ENCODE measurements around the gene LIF.

LIF gene

GRCh38 chr22:30245985-30246813, at the start of gene LIF:
TSS of gene LIF (minus strand) at chr22:30246759. CDS start at chr22:30246695, 64 bp downstream.
- DNase-seq = peak; percentile 76

DNA sequence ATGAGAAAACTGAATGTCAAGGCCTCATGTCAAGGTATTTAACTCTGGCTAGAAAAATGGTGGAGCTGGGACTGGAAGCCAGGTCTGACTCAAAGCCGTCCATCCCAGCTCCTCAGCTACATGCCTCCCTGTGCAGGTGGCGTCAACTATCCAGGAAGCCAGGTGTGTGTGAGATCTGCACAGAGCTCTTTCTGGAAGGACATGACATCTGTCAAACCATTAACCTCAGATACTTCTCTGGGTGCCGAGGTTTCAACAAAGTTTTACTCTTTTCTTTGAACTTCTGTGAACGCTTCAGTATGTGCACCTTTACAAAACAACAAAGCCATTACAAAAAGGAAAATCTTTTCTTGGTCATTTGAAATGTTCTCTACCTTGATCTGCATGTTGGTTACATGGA, 49.8 kb upstream of the LIF start:
- DNase-seq = no peak

- DNase-seq = no peak
Observed at GRCh38 chr22:30295576-30295975, 49.0 kb upstream of the LIF start.

- no peak for DNase-seq
Observed at GRCh38 chr22:30294830-30295229, 48.3 kb upstream of the LIF start.

DNA sequence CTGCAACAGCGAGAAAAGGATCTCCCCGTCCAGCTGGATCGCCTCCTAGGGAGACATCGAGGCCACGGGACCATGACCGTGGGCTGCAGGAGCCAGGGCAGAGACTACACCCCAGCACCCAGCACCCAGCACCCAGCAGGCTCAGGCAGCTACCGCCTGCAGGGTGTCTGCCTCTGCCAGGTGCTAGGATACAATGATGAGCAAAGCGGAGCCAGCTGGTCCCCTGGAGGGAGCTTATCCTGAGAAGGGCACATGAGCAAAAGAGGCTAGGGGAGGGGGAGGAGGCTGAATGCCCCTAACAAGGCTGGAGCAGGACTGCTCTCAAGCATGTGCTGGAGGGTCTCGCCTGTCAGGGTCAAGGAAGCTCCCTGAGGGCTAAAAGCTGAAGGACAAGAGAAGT, 47.5 kb upstream of the LIF start:
- no peak for DNase-seq

DNA sequence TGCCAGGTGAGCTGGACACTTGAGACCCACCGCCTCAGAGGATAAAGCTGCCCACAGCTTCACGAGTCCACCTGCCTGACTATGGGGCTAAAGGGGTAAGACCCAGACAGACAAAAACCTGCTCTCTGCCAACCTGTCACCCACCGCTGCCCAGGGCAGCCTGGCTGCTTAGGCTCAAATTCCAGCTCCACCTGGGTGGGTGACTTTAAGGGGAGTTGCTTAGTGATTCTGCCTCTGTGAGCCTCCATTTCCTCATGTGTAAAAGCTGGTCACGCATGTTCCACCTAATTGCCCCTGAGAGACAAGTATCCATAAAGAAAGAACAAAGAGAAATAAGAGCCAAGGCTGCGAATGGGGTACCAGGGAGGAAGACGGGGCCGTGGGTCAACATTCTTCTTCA, 46.5 kb upstream of the LIF start:
- DNase-seq = no peak

GRCh38 chr22:30292069-30292970, 45.8 kb upstream of the LIF start:
- DNase-seq = no peak

GRCh38 chr22:30291058-30291892, 44.7 kb upstream of the LIF start:
- no peak for DNase-seq

DNA sequence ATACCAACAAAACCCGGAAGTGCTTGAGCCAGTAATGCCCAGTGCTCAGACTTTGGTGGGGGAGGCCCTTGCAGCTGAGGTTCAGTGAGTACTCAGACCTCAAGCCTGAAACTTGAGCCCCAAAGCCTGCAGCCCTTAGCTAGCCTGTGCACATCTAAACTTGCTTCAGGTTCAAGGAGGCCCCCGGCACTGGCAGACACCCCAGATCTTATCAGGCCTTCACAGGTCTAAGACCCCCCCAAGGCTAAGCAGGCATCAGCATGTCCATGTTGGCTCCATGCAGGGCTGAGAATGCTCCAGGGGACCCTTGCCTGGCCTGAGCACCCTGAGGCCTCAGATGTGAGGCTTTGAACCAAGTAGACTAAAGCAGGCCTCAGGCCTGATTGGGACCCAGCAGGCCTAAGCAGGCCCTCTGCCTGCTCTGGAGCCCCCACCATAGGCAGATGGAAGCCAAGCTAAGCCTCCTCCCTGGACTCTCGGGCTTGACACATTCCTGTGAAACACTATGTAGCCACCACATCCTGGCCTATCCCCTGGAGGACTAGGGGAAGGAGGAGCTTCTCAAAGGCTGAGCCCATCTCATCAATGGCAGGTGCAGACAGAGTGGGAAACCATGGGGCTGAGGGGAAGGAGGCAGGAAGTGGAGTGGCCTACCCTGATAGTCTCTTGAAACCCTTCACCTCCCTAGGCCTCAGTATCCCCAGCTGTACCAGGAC, 43.9 kb upstream of the LIF start:
- DNase-seq = no peak

GRCh38 chr22:30289980-30290313, 43.4 kb upstream of the LIF start:
- no peak for DNase-seq

GRCh38 chr22:30289141-30289979, 42.8 kb upstream of the LIF start, which contains the start of gene CASTOR1:
TSS of gene CASTOR1 (minus strand) at chr22:30289505. CDS start at chr22:30289497, 8 bp downstream.
- peak; percentile 94 for DNase-seq

GRCh38 chr22:30288419-30289140, 42.0 kb upstream of the LIF start:
- no peak for DNase-seq

GRCh38 chr22:30287648-30288418, 41.3 kb upstream of the LIF start:
- DNase-seq = peak; percentile 33

DNA sequence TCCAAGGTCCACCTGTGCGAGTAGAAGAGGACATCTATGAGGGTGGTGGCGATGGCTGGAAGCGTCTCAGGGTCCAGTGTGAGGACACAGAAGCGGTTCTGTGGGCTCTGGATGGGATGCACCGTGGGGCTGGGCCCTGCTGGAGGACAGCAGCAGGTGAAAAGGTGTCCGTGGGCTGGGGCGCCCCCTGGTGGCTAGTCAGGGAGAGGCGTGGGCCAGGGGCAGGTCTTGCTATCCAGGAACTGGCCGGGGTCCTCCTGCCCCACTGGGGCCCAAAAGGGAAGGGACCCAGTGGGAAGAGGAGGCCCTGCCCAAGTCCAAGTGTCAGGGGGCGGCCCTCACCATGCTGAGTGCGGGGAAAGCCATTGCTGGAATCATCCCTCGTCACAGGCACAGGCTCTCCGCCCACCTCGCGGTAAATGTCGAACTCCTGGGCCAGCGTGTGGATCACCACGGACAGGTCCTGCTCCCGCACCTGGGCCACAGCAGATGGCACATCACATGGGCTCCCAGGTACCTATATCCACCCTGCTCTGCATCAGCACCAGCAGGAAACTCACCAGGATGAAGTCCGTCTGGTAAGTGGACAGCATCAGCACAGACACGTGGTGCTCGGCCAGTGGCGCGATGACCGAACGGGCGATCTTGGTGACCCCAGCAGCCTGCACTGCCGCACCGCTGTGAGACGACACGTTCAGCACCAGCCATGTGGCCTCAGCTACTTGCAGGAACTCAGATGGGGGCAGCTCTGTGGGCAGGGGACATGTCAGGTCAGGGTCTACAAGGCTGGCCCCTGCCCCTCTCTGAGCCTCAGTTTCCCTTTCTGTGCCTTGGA, 40.5 kb upstream of the LIF start:
- no peak for DNase-seq

- DNase-seq = no peak
Observed at GRCh38 chr22:30286331-30286730, 39.8 kb upstream of the LIF start.

- no peak for DNase-seq
Observed at GRCh38 chr22:30285846-30286200, 39.3 kb upstream of the LIF start.

DNA sequence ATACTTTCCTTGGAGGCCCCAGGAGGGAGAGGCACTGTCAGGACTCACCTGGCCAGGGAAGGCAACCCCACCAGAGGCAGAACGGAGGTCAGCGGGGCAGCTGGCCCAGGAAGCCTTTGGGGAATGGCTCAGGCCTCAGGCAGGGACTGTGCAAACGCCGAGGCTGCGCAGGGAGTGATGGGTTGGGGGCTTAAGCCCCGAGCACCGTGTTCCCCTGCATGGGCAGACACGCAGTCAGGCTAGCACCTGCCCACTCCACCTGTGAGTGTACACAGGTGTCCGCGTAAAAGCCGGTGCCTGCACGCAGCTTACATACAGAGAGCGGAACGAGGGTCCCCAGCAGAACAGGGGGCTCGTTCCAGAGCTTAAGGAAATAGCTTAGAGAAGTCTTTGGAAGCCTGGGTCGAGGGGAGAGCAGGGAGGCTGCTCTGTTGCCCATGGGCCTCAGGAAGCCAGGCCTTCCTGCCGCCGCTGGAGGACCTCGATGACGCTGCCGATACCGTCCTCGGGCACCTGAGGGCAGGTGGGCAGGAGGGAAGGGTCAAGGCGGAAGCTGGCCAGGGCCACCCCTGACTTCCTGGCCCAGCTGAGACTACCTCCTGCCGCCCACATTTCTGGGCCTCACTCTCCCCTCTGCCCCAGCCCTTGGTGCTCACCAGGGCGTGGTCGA, 38.8 kb upstream of the LIF start:
- DNase-seq = no peak

DNA sequence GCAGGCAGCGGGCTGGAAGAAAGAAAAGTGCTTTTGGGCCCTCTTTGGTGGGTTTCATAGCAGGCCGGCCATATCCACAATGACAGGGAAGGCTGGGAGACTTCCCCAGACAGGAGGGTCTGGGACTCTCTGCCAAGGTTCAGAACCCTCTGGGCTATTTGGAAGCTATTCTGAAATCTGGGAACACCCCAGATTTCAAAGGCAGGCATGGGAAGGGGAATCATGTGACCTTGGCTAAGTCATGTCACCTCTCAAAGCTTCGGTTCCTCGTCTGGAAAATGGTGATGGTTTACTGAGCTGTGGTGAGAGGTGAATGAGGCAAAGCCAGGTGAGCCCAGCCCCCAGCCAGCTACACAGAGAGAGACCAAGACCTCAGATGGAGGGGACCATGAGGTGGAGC, 38.1 kb upstream of the LIF start:
- DNase-seq = no peak
